ENCODE measurements around the gene SLC36A4.

- TF ChIP-seq CTCF (IDR thresholded peaks at IDR 0.05): no peak
- no peak for TF ChIP-seq POLR2A (IDR thresholded peaks at IDR 0.05)
Observed at GRCh38 chr11:93117565-93117964, 80.2 kb downstream of the SLC36A4 start.
